Measurements from ENCODE around the gene LRRC4. TPM values are rescaled to one million over a fixed set of nuclear protein-coding genes. Genes with fewer than 3 reads are reported as not detected.

The LRRC4 gene
- total and polyA plus RNA-seq, 4 donors = 16.1 to 66.8 (median 40.6) TPM

- H3K4me1 ChIP-seq (ENCODE audit: control insufficient read depth, insufficient read depth, low read length) = peaks cover 21% of the 10 kb centered on the region
- no peak overlapping the region for H3K4me3 ChIP-seq (ENCODE audit: low read depth, low read length)
- H3K36me3 ChIP-seq (ENCODE audit: control insufficient read depth, insufficient read depth, low read length) = peaks cover 6% of the 10 kb centered on the region
- WGBS (ENCODE audit: insufficient coverage) = 23% methylated on average over 3 of the region's 3 CpGs
- DNase-seq (ENCODE audit: low read depth in 4 of 6, low spot score in 6 of 6) = peak in 2 of 6 donors; percentile 55 to 75
- no peaks in the 10 kb centered on the region for H3K9me3 ChIP-seq (ENCODE audit: control insufficient read depth, insufficient read depth, low read length)
- no peaks in the 10 kb centered on the region for H3K27me3 ChIP-seq (ENCODE audit: control insufficient read depth, insufficient read depth, low read length)
- H3K27ac ChIP-seq (ENCODE audit: low read depth, low read length) = peak overlapping the region; percentile 68
Observed at GRCh38 chr7:127995156-127995880, 35.9 kb downstream of the LRRC4 start.

GRCh38 chr7:127993987-127994386 lies 37.2 kb downstream of the LRRC4 start:
- Histone ChIP-seq H3K27me3 (ENCODE audit: control insufficient read depth, insufficient read depth, low read length) (no peaks in the 10 kb centered on the region), H3K9me3 (ENCODE audit: control insufficient read depth, insufficient read depth, low read length) (no peaks in the 10 kb centered on the region), H3K36me3 (ENCODE audit: control insufficient read depth, insufficient read depth, low read length) (peaks cover 6% of the 10 kb centered on the region), H3K4me3 (ENCODE audit: low read depth, low read length) (no peak overlapping the region), H3K4me1 (ENCODE audit: control insufficient read depth, insufficient read depth, low read length) (peaks cover 21% of the 10 kb centered on the region), H3K27ac (ENCODE audit: low read depth, low read length) (no peak overlapping the region)
- 78% methylated on average over 3 of the region's 5 CpGs for WGBS (ENCODE audit: insufficient coverage)
- DNase-seq (ENCODE audit: low read depth in 4 of 6, low spot score in 6 of 6) = no peak

GRCh38 chr7:127993317-127993716 lies 37.9 kb downstream of the LRRC4 start:
- H3K9me3 ChIP-seq (ENCODE audit: control insufficient read depth, insufficient read depth, low read length) = no peaks in the 10 kb centered on the region
- no peak for DNase-seq (ENCODE audit: low read depth in 4 of 6, low spot score in 6 of 6)

GRCh38 chr7:127988751-127989150 lies 42.5 kb downstream of the LRRC4 start:
- no peak overlapping the region for H3K27ac ChIP-seq (ENCODE audit: low read depth, low read length)
- 38% methylated on average over 1 of the region's 1 CpG for WGBS (ENCODE audit: insufficient coverage)

More at GRCh38 chr7:127993317-127993716, 37.9 kb downstream of the LRRC4 start:
- Histone ChIP-seq H3K36me3 (ENCODE audit: control insufficient read depth, insufficient read depth, low read length) (peaks cover 3% of the 10 kb centered on the region), H3K4me1 (ENCODE audit: control insufficient read depth, insufficient read depth, low read length) (peaks cover 21% of the 10 kb centered on the region), H3K27ac (ENCODE audit: low read depth, low read length) (no peak overlapping the region), H3K27me3 (ENCODE audit: control insufficient read depth, insufficient read depth, low read length) (no peaks in the 10 kb centered on the region), H3K4me3 (ENCODE audit: low read depth, low read length) (no peak overlapping the region)
- 97% methylated on average over 6 of the region's 6 CpGs for WGBS (ENCODE audit: insufficient coverage)

GRCh38 chr7:127986581-127987521 lies 44.4 kb downstream of the LRRC4 start:
- 0% methylated on average over 1 of the region's 4 CpGs for WGBS (ENCODE audit: insufficient coverage)
- H3K27ac ChIP-seq (ENCODE audit: low read depth, low read length) = peak overlapping the region; percentile 6
- DNase-seq (ENCODE audit: low read depth in 4 of 6, low spot score in 6 of 6) = peak in 1 of 6 donors; percentile 57
- H3K36me3 ChIP-seq (ENCODE audit: control insufficient read depth, insufficient read depth, low read length) = peaks cover 3% of the 10 kb centered on the region
- no peaks in the 10 kb centered on the region for H3K9me3 ChIP-seq (ENCODE audit: control insufficient read depth, insufficient read depth, low read length)
- H3K27me3 ChIP-seq (ENCODE audit: control insufficient read depth, insufficient read depth, low read length) = no peaks in the 10 kb centered on the region
- H3K4me3 ChIP-seq (ENCODE audit: low read depth, low read length) = no peak overlapping the region
- peaks cover 6% of the 10 kb centered on the region for H3K4me1 ChIP-seq (ENCODE audit: control insufficient read depth, insufficient read depth, low read length)

More at GRCh38 chr7:127988751-127989150, 42.5 kb downstream of the LRRC4 start:
- Histone ChIP-seq H3K4me1 (ENCODE audit: control insufficient read depth, insufficient read depth, low read length) (peaks cover 6% of the 10 kb centered on the region), H3K36me3 (ENCODE audit: control insufficient read depth, insufficient read depth, low read length) (peaks cover 3% of the 10 kb centered on the region), H3K9me3 (ENCODE audit: control insufficient read depth, insufficient read depth, low read length) (no peaks in the 10 kb centered on the region), H3K27me3 (ENCODE audit: control insufficient read depth, insufficient read depth, low read length) (no peaks in the 10 kb centered on the region), H3K4me3 (ENCODE audit: low read depth, low read length) (no peak overlapping the region)
- no peak for DNase-seq (ENCODE audit: low read depth in 4 of 6, low spot score in 6 of 6)

GRCh38 chr7:127983804-127984332 lies 47.4 kb downstream of the LRRC4 start:
- DNase-seq (ENCODE audit: low read depth in 4 of 6, low spot score in 6 of 6) = no peak
- Histone ChIP-seq H3K27me3 (ENCODE audit: control insufficient read depth, insufficient read depth, low read length) (no peaks in the 10 kb centered on the region), H3K27ac (ENCODE audit: low read depth, low read length) (no peak overlapping the region), H3K4me1 (ENCODE audit: control insufficient read depth, insufficient read depth, low read length) (peaks cover 9% of the 10 kb centered on the region), H3K9me3 (ENCODE audit: control insufficient read depth, insufficient read depth, low read length) (no peaks in the 10 kb centered on the region), H3K4me3 (ENCODE audit: low read depth, low read length) (no peak overlapping the region), H3K36me3 (ENCODE audit: control insufficient read depth, insufficient read depth, low read length) (no peaks in the 10 kb centered on the region)
- WGBS (ENCODE audit: insufficient coverage) = 100% methylated on average over 3 of the region's 5 CpGs

- peaks cover 4% of the 10 kb centered on the region for H3K4me1 ChIP-seq (ENCODE audit: control insufficient read depth, insufficient read depth, low read length)
- WGBS (ENCODE audit: insufficient coverage) = 81% methylated on average over 3 of the region's 4 CpGs
- H3K9me3 ChIP-seq (ENCODE audit: control insufficient read depth, insufficient read depth, low read length) = no peaks in the 10 kb centered on the region
- DNase-seq (ENCODE audit: low read depth in 4 of 6, low spot score in 6 of 6) = no peak
- H3K36me3 ChIP-seq (ENCODE audit: control insufficient read depth, insufficient read depth, low read length) = no peaks in the 10 kb centered on the region
- no peak overlapping the region for H3K4me3 ChIP-seq (ENCODE audit: low read depth, low read length)
- H3K27ac ChIP-seq (ENCODE audit: low read depth, low read length) = no peak overlapping the region
- H3K27me3 ChIP-seq (ENCODE audit: control insufficient read depth, insufficient read depth, low read length) = no peaks in the 10 kb centered on the region
Observed at GRCh38 chr7:127981965-127982364, 49.3 kb downstream of the LRRC4 start.

- WGBS (ENCODE audit: insufficient coverage) = no CpG with 5 or more reads among the region's 1 CpG
- no peak for DNase-seq (ENCODE audit: low read depth in 4 of 6, low spot score in 6 of 6)
- Histone ChIP-seq H3K36me3 (ENCODE audit: control insufficient read depth, insufficient read depth, low read length) (no peaks in the 10 kb centered on the region), H3K4me3 (ENCODE audit: low read depth, low read length) (no peak overlapping the region), H3K27ac (ENCODE audit: low read depth, low read length) (no peak overlapping the region), H3K9me3 (ENCODE audit: control insufficient read depth, insufficient read depth, low read length) (no peaks in the 10 kb centered on the region), H3K4me1 (ENCODE audit: control insufficient read depth, insufficient read depth, low read length) (peaks cover 13% of the 10 kb centered on the region), H3K27me3 (ENCODE audit: control insufficient read depth, insufficient read depth, low read length) (no peaks in the 10 kb centered on the region)
Observed at GRCh38 chr7:127980901-127981300, 50.3 kb downstream of the LRRC4 start.

GRCh38 chr7:127979728-127980126 lies 51.5 kb downstream of the LRRC4 start:
- Histone ChIP-seq H3K27me3 (ENCODE audit: control insufficient read depth, insufficient read depth, low read length) (no peaks in the 10 kb centered on the region), H3K4me3 (ENCODE audit: low read depth, low read length) (no peak overlapping the region), H3K27ac (ENCODE audit: low read depth, low read length) (no peak overlapping the region), H3K9me3 (ENCODE audit: control insufficient read depth, insufficient read depth, low read length) (no peaks in the 10 kb centered on the region), H3K4me1 (ENCODE audit: control insufficient read depth, insufficient read depth, low read length) (peaks cover 25% of the 10 kb centered on the region), H3K36me3 (ENCODE audit: control insufficient read depth, insufficient read depth, low read length) (peaks cover 3% of the 10 kb centered on the region)
- DNase-seq (ENCODE audit: low read depth in 4 of 6, low spot score in 6 of 6) = no peak

Measured in spinal cord (tissue), 10 donors.